ENCODE measurements around the gene TYK2.

The TYK2 gene

DNA sequence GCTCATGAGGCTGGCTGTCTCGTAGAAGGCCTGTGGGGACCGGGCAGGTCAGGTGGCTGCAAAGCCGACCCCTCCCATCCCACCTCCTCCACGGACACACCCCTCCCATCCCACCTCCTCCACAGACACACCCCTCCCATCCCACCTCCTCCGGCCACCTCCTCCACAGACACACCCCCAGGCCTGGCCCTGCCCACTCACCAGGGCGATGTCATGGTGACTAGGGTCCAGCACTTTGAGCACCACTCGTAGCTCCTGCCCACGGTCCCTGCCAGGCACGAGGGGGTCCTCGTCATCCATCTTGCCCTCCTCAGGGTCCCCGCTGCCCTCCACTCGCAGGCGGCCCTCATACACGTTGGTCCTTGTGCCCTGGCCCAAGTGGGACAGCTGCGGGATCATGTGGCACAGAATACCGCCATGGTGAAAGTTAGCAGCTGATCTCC lies 18.8 kb downstream of the TYK2 start:
- DNase-seq (ENCODE audit: low read depth) = no peak
- no peak overlapping the region for H3K4me3 ChIP-seq (ENCODE audit: low read depth, low read length)
- TF ChIP-seq, protein P1, sequence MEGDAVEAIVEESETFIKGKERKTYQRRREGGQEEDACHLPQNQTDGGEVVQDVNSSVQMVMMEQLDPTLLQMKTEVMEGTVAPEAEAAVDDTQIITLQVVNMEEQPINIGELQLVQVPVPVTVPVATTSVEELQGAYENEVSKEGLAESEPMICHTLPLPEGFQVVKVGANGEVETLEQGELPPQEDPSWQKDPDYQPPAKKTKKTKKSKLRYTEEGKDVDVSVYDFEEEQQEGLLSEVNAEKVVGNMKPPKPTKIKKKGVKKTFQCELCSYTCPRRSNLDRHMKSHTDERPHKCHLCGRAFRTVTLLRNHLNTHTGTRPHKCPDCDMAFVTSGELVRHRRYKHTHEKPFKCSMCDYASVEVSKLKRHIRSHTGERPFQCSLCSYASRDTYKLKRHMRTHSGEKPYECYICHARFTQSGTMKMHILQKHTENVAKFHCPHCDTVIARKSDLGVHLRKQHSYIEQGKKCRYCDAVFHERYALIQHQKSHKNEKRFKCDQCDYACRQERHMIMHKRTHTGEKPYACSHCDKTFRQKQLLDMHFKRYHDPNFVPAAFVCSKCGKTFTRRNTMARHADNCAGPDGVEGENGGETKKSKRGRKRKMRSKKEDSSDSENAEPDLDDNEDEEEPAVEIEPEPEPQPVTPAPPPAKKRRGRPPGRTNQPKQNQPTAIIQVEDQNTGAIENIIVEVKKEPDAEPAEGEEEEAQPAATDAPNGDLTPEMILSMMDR (IDR thresholded peaks at IDR 0.05; ENCODE audit: low read depth, low read length, missing control alignments) = no peak

DNA sequence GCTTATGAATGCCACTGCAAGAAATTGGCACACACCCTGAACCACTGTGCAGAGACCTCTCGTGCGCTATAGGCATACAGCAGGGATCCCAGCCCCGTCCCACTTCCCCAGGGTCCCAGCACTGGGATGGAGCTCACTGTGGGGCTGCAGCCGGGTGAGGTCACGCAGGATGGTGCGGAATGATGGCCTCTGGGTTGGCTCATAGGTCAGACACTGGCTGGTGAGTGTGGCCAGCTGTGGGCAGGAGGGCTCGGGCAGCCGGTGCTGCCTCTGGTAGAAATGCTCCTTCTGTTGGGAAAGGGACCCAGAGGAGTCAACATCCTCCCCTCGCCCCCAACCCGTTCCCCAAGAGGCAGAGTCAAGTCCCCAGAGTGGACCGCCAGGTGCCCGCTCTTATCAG lies 23.9 kb downstream of the TYK2 start:
- H3K4me3 ChIP-seq (ENCODE audit: low read depth, low read length) = no peak overlapping the region
- no peak for DNase-seq (ENCODE audit: low read depth)
- TF ChIP-seq, protein P1 (IDR thresholded peaks at IDR 0.05; ENCODE audit: low read depth, low read length, missing control alignments) = no peak

DNA sequence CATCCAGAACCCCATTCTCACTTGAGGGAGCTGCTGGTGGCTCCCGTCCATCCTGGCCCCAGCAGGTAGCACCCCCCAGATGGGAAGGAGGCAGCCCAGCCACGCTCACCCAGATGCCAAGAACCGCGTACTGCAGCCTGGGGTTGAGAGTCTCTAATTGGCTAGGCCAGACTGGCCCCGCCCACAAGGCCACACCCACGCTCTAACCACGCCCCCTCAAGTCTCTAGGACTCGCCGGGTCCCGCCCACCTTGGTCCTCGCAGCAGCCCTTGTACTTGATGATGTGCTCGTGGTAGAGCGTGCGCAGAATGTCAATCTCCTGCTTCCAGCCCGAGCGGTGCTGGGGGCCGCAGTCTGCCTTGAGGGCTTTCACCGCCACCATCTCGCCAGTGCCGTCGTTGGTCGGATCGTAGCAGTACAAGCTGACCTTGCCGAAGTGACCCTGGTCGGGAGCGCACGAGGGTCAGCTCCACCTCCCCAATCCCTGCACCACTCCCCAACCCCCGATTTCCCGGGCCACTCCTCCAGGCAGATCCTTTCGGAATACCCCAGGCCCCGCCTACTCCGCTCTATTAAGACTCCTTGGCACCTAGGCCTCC lies 26.5 kb downstream of the TYK2 start:
- H3K4me3 ChIP-seq (ENCODE audit: low read depth, low read length) = no peak overlapping the region
- no peak for DNase-seq (ENCODE audit: low read depth)
- TF ChIP-seq, protein P1 (IDR thresholded peaks at IDR 0.05; ENCODE audit: low read depth, low read length, missing control alignments) = no peak

DNA sequence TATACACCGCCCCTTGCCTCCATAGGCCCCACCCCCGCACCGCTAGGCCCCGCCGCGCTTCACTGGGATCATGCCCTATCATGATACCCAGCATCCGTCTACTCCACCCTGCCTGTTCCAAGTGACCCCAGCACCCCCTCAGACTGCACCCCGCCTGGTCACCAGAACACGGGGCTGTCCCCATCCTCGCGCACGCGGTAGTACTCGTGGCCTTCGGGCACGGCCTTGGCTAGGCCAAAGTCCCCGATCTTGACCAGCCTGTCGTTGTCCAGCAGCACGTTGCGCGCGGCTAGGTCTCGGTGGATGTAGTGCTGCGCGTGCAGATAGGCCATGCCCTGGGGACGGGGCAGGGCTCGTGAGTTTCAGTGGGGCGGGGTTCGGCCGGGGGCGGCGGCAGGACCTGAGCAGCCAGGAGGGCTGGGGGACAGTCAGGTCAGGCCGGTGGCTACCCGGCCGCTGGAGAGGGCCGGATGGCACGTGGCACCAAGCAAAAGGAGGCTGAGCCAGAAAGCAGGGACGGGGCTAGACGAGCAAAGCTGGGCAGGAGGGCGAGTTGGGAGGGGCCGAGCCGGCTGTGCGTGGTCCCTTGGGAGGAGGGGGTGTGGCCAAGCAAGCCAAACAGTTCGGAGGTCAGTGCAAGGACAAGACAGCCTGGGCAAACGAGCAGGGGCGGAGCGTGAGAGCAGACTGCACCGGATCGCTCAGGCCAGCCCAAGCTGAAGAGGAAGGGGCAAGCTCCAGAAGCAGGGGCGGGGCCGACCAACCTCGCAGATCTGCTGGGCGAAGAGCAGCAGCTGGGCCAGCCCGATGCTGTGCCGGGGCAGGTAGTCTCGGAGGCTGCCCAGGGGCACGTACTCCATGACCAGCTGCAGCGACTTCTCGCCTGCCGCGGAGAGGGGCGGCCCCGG lies 27.4 kb downstream of the TYK2 start:
- no peak for DNase-seq (ENCODE audit: low read depth)
- TF ChIP-seq, protein P1 (IDR thresholded peaks at IDR 0.05; ENCODE audit: low read depth, low read length, missing control alignments) = no peak
- no peak overlapping the region for H3K4me3 ChIP-seq (ENCODE audit: low read depth, low read length)

DNA sequence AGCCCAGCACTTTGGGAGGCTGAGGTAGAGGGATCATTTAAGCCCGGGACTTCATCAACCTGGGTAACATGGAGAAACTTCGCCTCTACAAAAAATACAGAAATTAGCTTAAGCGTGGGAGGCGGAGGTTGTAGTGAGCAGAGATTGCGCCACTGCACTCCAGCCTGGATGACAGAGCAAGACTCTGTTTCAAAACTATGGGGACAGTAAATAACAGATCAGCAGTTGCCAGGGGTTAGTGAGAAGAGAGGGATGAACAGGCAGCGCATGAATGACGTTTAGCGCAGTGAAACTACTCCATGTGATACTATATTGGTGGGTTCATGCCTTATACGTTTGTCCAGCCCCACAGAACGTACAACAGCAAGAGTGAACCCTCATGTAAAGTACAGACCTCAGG lies 33.9 kb downstream of the TYK2 start:
- no peak overlapping the region for H3K4me3 ChIP-seq (ENCODE audit: low read depth, low read length)
- TF ChIP-seq, protein P1 (IDR thresholded peaks at IDR 0.05; ENCODE audit: low read depth, low read length, missing control alignments) = no peak
- DNase-seq (ENCODE audit: low read depth) = no peak

DNA sequence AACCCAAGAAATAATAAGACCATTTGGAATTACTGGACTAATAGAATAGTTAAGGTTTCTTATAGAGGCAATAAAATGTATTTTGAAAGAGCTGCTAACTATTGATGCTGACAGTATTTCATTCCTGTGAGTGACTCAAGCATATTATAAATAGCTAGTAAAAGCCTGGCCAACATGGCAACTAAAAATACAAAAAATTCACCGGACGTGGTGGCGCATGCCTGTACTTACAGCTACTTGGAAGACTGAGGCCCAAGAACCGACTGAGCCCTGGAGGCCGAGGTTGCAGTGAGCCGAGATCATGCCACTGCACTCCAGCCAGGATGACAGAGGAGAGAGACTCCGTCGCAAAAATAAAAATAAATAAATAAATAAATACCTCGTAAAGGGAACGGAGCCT lies 35.6 kb downstream of the TYK2 start:
- TF ChIP-seq, protein P1 (IDR thresholded peaks at IDR 0.05; ENCODE audit: low read depth, low read length, missing control alignments) = no peak

More for the DNA sequence above, 35.6 kb downstream of the TYK2 start:
- DNase-seq (ENCODE audit: low read depth) = no peak
- H3K4me3 ChIP-seq (ENCODE audit: low read depth, low read length) = no peak overlapping the region

Measured in GM12864 (cell line).